Left ventricle myocardium inferior (tissue), 1 donor: Measurements from ENCODE around the gene KLHL12. TPM values are rescaled to one million over a fixed set of nuclear protein-coding genes. Genes with fewer than 3 reads are reported as not detected.

Experiments used
- DNase-seq: peaks from one replicate; pipeline ENCODE4 v3.0.0-alpha.2; 2020
- H3K27ac ChIP-seq: fragments of 200-600 bp; replicated peaks from 2 replicates; pipeline ENCODE4 v1.8.0; 2021
- H3K27me3 ChIP-seq: fragments of 200-600 bp; 2 replicates; pipeline ENCODE4 v1.8.0; 2021; ENCODE audit warnings: low read depth
- H3K36me3 ChIP-seq: fragments of 200-600 bp; 2 replicates; pipeline ENCODE4 v1.8.0; 2021
- H3K4me1 ChIP-seq: fragments of 200-600 bp; 2 replicates; pipeline ENCODE4 v1.8.0; 2021
- H3K4me3 ChIP-seq: fragments of 200-600 bp; 2 replicates; pipeline ENCODE4 v1.8.0; 2021; ENCODE audit warnings: mild to moderate bottlenecking, moderate library complexity
- H3K9me3 ChIP-seq: fragments of 200-600 bp; replicated peaks from 2 replicates; pipeline ENCODE4 v1.8.0; 2021
- CTCF ChIP-seq: fragments of 200-600 bp; IDR thresholded peaks from 2 replicates; pipeline ENCODE4 v1.8.0; 2021; ENCODE audit warnings: antibody characterized with exemption, mild to moderate bottlenecking, borderline replicate concordance
- intact Hi-C: fragments of 100-400 bp; cut with micrococcal nuclease; formaldehyde crosslinking; loops from one replicate; pipeline ENCODE4 v1.11.0; 2022
- total RNA-seq: library from RNA; stranded (reverse); fragmentation: NEBNext Ultra II Directional; extraction: Animal tissue kit (Norgen Biotek cat#: 25700); gene quantifications from one replicate; pipeline ENCODE4 v1.2.1, GENCODE V29; 2021
- donor health status: DM: no; HTN: yes; CAD: no; lungs with severe emphysema.

KLHL12 gene
- total RNA-seq, 1 donor from 2014 or later: 22.7 TPM

GRCh38 chr1:202961220-202961880 is 34.3 kb upstream of the KLHL12 start:
- Histone ChIP-seq H3K27ac (peak overlapping the region; percentile 18), H3K27me3 (no peaks in the 10 kb centered on the region), H3K4me1 (peaks cover 78% of the 10 kb centered on the region), H3K9me3 (no peaks in the 10 kb centered on the region), H3K4me3 (no peak overlapping the region), H3K36me3 (peaks cover 35% of the 10 kb centered on the region)
- intact Hi-C loops: no loop called here
- no peak for DNase-seq
- no peak for TF ChIP-seq CTCF

GRCh38 chr1:202959276-202959620 is 32.2 kb upstream of the KLHL12 start:
- Histone ChIP-seq H3K4me1 (peaks cover 78% of the 10 kb centered on the region), H3K4me3 (no peak overlapping the region), H3K27me3 (no peaks in the 10 kb centered on the region), H3K27ac (peak overlapping the region; percentile 92), H3K36me3 (peaks cover 31% of the 10 kb centered on the region), H3K9me3 (no peaks in the 10 kb centered on the region)
- no peak for DNase-seq
- intact Hi-C loops: no loop called here
- no peak for TF ChIP-seq CTCF

DNA sequence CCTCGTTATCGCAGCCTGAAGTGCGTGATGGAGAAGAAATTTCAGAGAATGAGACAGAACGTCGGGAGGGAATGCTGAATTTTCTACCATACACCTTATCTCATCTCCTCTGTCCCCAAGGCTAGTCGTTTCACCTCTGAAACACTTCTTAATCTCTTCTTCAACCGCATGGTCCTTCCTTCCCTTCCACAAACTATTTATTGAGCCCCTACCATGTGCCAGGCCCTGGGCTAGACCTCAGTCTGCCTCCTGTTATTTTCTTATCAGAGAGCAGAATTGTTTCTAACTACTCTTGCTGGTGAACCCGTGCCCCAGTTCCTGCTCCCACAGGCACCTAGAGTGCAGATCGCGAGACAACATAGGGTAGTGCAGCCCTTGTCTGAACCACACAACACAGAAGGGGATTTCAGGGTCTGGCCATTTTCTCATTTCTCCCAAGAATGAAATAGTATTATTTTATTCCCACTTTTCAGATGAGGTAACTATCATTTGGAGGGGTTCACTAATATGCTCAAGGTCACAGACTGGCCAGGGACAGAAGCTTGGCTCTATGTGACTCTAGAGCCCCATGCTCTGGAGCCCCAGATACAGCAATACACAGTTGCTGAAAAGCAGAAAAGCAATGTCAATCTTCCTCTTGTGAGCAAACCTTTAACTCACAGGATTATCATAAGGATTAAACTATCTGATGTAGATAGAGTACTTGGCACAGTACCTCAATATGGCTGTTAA is 31.7 kb upstream of the KLHL12 start:
- H3K4me1 ChIP-seq: peaks cover 78% of the 10 kb centered on the region
- no peak for TF ChIP-seq CTCF
- H3K27me3 ChIP-seq: no peaks in the 10 kb centered on the region
- H3K4me3 ChIP-seq: peak overlapping the region; percentile 98
- H3K27ac ChIP-seq: peak overlapping the region; percentile 92
- no peak for DNase-seq
- intact Hi-C loops: no loop called here
- H3K36me3 ChIP-seq: peaks cover 26% of the 10 kb centered on the region
- no peaks in the 10 kb centered on the region for H3K9me3 ChIP-seq

DNA sequence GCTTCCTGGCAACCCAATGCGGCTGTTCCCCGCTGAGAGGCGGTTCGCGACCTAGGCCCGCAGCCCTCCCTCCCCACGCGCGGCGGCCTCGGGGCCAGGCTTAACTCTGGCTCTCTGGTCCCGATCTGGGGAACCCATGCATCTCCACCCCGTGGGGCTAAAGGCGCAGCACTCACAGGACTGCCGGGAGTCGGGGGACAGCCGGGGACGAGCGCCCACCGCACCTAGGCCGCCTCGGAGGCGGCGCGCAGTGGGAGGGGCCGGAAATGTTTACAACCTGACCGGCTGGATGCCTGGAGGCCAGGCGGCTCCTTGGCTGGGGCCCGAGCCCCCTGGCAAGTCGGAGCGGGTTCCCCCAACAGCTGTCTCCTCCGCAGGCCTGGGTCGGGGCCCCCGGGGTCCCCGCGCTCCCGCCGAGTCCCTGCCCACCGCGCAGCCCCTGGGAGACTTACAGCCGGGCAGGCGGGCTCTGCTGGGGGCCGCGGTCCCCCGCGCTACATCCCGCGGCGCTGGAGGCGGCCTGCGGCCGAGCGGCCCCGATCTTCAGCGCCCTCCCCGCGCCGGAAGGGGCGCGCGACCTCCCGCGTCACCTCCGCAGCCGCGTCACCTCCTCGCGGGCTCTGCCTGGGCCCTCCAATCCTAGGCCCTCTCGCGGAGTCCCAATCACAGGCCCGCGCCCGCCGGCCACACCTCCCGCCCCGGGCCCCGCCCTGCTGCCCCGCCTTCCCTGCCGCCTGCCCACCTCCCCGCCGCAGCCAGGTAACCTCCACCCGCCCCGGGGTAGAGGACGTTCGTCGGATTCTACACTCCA is 30.9 kb upstream of the KLHL12 start, which contains the start of gene ADIPOR1:
Gene ADIPOR1 (minus strand): TSS at position 580 of the 811 bp plus-strand sequence. CDS start 7,242 bp downstream, outside the sequence.
- peak; percentile 92 for DNase-seq
- peak within 1 kb of the TSS; percentile 92 for H3K27ac ChIP-seq
- no peaks in the 10 kb centered on the region for H3K27me3 ChIP-seq
- peak within 1 kb of the TSS; percentile 98 for H3K4me3 ChIP-seq
- H3K9me3 ChIP-seq: no peaks in the 10 kb centered on the region
- TF ChIP-seq CTCF: peak; percentile 38
- H3K36me3 ChIP-seq: peaks cover 18% of the 10 kb centered on the region
- peaks cover 78% of the 10 kb centered on the region for H3K4me1 ChIP-seq
- intact Hi-C loops: no loop called here

GRCh38 chr1:202956969-202957368 is 29.9 kb upstream of the KLHL12 start:
- TF ChIP-seq CTCF: no peak
- peak overlapping the region; percentile 92 for H3K27ac ChIP-seq
- peaks cover 83% of the 10 kb centered on the region for H3K4me1 ChIP-seq
- intact Hi-C loops: no loop called here
- no peak for DNase-seq
- H3K27me3 ChIP-seq: no peaks in the 10 kb centered on the region
- H3K4me3 ChIP-seq: peak overlapping the region; percentile 98
- peaks cover 8% of the 10 kb centered on the region for H3K36me3 ChIP-seq
- no peaks in the 10 kb centered on the region for H3K9me3 ChIP-seq
